ENCODE results near the gene DHX36. TPM values are rescaled to one million over a fixed set of nuclear protein-coding genes. Genes with fewer than 3 reads are reported as not detected.

The DHX36 gene
- total RNA-seq, 1 donor from 2014 or later: 76.7 TPM

- H3K9ac ChIP-seq (ENCODE audit: low read depth in 1 of 3, low read length in 3 of 3): no peak overlapping the region
- no peaks in the 10 kb centered on the region for H3K9me3 ChIP-seq (ENCODE audit: control insufficient read depth in 3 of 3, low read length in 3 of 3)
- no peak overlapping the region for H3K27ac ChIP-seq (ENCODE audit: low read depth, low read length)
- H3K4me3 ChIP-seq (ENCODE audit: low read length in 3 of 3): no peak overlapping the region
- H3K4me1 ChIP-seq (ENCODE audit: control insufficient read depth in 3 of 3, insufficient read depth in 3 of 3, low read length in 3 of 3): no peaks in the 10 kb centered on the region
- no peaks in the 10 kb centered on the region for H3K36me3 ChIP-seq (ENCODE audit: control insufficient read depth in 3 of 3, insufficient read depth in 3 of 3, low read length in 3 of 3)
- no peaks in the 10 kb centered on the region for H3K27me3 ChIP-seq (ENCODE audit: control insufficient read depth in 3 of 3, insufficient read depth in 3 of 3, low read length in 3 of 3)
Observed at GRCh38 chr3:154228561-154229216, 95.6 kb downstream of the DHX36 start.

- H3K9ac ChIP-seq (ENCODE audit: low read depth in 1 of 3, low read length in 3 of 3): no peak overlapping the region
- H3K4me1 ChIP-seq (ENCODE audit: control insufficient read depth in 3 of 3, insufficient read depth in 3 of 3, low read length in 3 of 3): no peaks in the 10 kb centered on the region
- no peaks in the 10 kb centered on the region for H3K27me3 ChIP-seq (ENCODE audit: control insufficient read depth in 3 of 3, insufficient read depth in 3 of 3, low read length in 3 of 3)
- no peak overlapping the region for H3K4me3 ChIP-seq (ENCODE audit: low read length in 3 of 3)
- H3K9me3 ChIP-seq (ENCODE audit: control insufficient read depth in 3 of 3, low read length in 3 of 3): no peaks in the 10 kb centered on the region
- H3K36me3 ChIP-seq (ENCODE audit: control insufficient read depth in 3 of 3, insufficient read depth in 3 of 3, low read length in 3 of 3): no peaks in the 10 kb centered on the region
- no peak overlapping the region for H3K27ac ChIP-seq (ENCODE audit: low read depth, low read length)
Observed at GRCh38 chr3:154227531-154227930, 96.8 kb downstream of the DHX36 start.

- no peak overlapping the region for H3K4me3 ChIP-seq (ENCODE audit: low read length in 3 of 3)
- no peak overlapping the region for H3K9ac ChIP-seq (ENCODE audit: low read depth in 1 of 3, low read length in 3 of 3)
- H3K27me3 ChIP-seq (ENCODE audit: control insufficient read depth in 3 of 3, insufficient read depth in 3 of 3, low read length in 3 of 3): no peaks in the 10 kb centered on the region
- H3K36me3 ChIP-seq (ENCODE audit: control insufficient read depth in 3 of 3, insufficient read depth in 3 of 3, low read length in 3 of 3): no peaks in the 10 kb centered on the region
- H3K27ac ChIP-seq (ENCODE audit: low read depth, low read length): no peak overlapping the region
- H3K4me1 ChIP-seq (ENCODE audit: control insufficient read depth in 3 of 3, insufficient read depth in 3 of 3, low read length in 3 of 3): no peaks in the 10 kb centered on the region
- H3K9me3 ChIP-seq (ENCODE audit: control insufficient read depth in 3 of 3, low read length in 3 of 3): no peaks in the 10 kb centered on the region
Observed at GRCh38 chr3:154225536-154225935, 98.8 kb downstream of the DHX36 start.

- H3K4me3 ChIP-seq (ENCODE audit: low read length in 3 of 3): no peak overlapping the region
- H3K36me3 ChIP-seq (ENCODE audit: control insufficient read depth in 3 of 3, insufficient read depth in 3 of 3, low read length in 3 of 3): no peaks in the 10 kb centered on the region
- H3K9me3 ChIP-seq (ENCODE audit: control insufficient read depth in 3 of 3, low read length in 3 of 3): no peaks in the 10 kb centered on the region
- H3K4me1 ChIP-seq (ENCODE audit: control insufficient read depth in 3 of 3, insufficient read depth in 3 of 3, low read length in 3 of 3): no peaks in the 10 kb centered on the region
- H3K27ac ChIP-seq (ENCODE audit: low read depth, low read length): no peak overlapping the region
- no peak overlapping the region for H3K9ac ChIP-seq (ENCODE audit: low read depth in 1 of 3, low read length in 3 of 3)
- H3K27me3 ChIP-seq (ENCODE audit: control insufficient read depth in 3 of 3, insufficient read depth in 3 of 3, low read length in 3 of 3): no peaks in the 10 kb centered on the region
Observed at GRCh38 chr3:154224866-154225265, 99.4 kb downstream of the DHX36 start.

GRCh38 chr3:154224366-154224765 lies 99.9 kb downstream of the DHX36 start:
- Histone ChIP-seq H3K9ac (ENCODE audit: low read depth in 1 of 3, low read length in 3 of 3) (no peak overlapping the region), H3K27me3 (ENCODE audit: control insufficient read depth in 3 of 3, insufficient read depth in 3 of 3, low read length in 3 of 3) (no peaks in the 10 kb centered on the region), H3K36me3 (ENCODE audit: control insufficient read depth in 3 of 3, insufficient read depth in 3 of 3, low read length in 3 of 3) (no peaks in the 10 kb centered on the region), H3K9me3 (ENCODE audit: control insufficient read depth in 3 of 3, low read length in 3 of 3) (no peaks in the 10 kb centered on the region), H3K4me3 (ENCODE audit: low read length in 3 of 3) (no peak overlapping the region), H3K4me1 (ENCODE audit: control insufficient read depth in 3 of 3, insufficient read depth in 3 of 3, low read length in 3 of 3) (no peaks in the 10 kb centered on the region), H3K27ac (ENCODE audit: low read depth, low read length) (no peak overlapping the region)

- Histone ChIP-seq H3K9ac (ENCODE audit: low read depth in 1 of 3, low read length in 3 of 3) (no peak overlapping the region), H3K4me1 (ENCODE audit: control insufficient read depth in 3 of 3, insufficient read depth in 3 of 3, low read length in 3 of 3) (no peaks in the 10 kb centered on the region), H3K27me3 (ENCODE audit: control insufficient read depth in 3 of 3, insufficient read depth in 3 of 3, low read length in 3 of 3) (no peaks in the 10 kb centered on the region), H3K36me3 (ENCODE audit: control insufficient read depth in 3 of 3, insufficient read depth in 3 of 3, low read length in 3 of 3) (no peaks in the 10 kb centered on the region), H3K27ac (ENCODE audit: low read depth, low read length) (no peak overlapping the region), H3K9me3 (ENCODE audit: control insufficient read depth in 3 of 3, low read length in 3 of 3) (no peaks in the 10 kb centered on the region), H3K4me3 (ENCODE audit: low read length in 3 of 3) (no peak overlapping the region)
Observed at GRCh38 chr3:154223519-154223918, 100.8 kb downstream of the DHX36 start.

Small RNA genes within 50 kb of the gene (small RNA-seq; reads per million reads assigned to genes)
- gene RF01210: not detected

Other genes with a start within 250 kb of the DHX36 start
- gene ARHGEF26, start 203.1 kb downstream of the DHX36 start, total RNA-seq: 7.3 TPM
- gene GPR149, start 105.7 kb upstream of the DHX36 start, total RNA-seq: not detected

Data from skeletal muscle tissue (tissue), 5 donors.